Activated naive CD8-positive, alpha-beta T cell (primary cell): ENCODE results near the gene IGSF21.

Experiments
- H3K27ac Mint-ChIP-seq: one replicate; pipeline ENCODE4 v1.8.0; 2021; ENCODE audit warnings: mixed read lengths
- H3K27me3 Mint-ChIP-seq: one replicate; pipeline ENCODE4 v1.8.0; 2021; ENCODE audit warnings: mixed read lengths
- H3K36me3 Mint-ChIP-seq: one replicate; pipeline ENCODE4 v1.8.0; 2021; ENCODE audit warnings: mixed read lengths
- H3K4me1 Mint-ChIP-seq: one replicate; pipeline ENCODE4 v1.8.0; 2021; ENCODE audit warnings: low read depth, mixed read lengths
- H3K4me3 Mint-ChIP-seq: one replicate; pipeline ENCODE4 v1.8.0; 2021; ENCODE audit warnings: mild to moderate bottlenecking, mixed read lengths
- H3K9me3 Mint-ChIP-seq: one replicate; pipeline ENCODE4 v1.8.0; 2021; ENCODE audit warnings: low read depth, mixed read lengths

Gene IGSF21

GRCh38 chr1:18088077-18088594, 19.5 kb upstream of the IGSF21 start:
- Mint-ChIP-seq H3K27me3 (peaks cover 10% of the 10 kb centered on the region), H3K4me3 (no peak overlapping the region)

GRCh38 chr1:18089488-18089887, 18.1 kb upstream of the IGSF21 start:
- H3K4me3 Mint-ChIP-seq = no peak overlapping the region
- H3K27ac Mint-ChIP-seq = no peak overlapping the region
- H3K36me3 Mint-ChIP-seq = no peaks in the 10 kb centered on the region
- no peaks in the 10 kb centered on the region for H3K9me3 Mint-ChIP-seq
- peaks cover 14% of the 10 kb centered on the region for H3K27me3 Mint-ChIP-seq
- no peaks in the 10 kb centered on the region for H3K4me1 Mint-ChIP-seq

More at GRCh38 chr1:18088077-18088594, 19.5 kb upstream of the IGSF21 start:
- Mint-ChIP-seq H3K36me3 (no peaks in the 10 kb centered on the region), H3K4me1 (no peaks in the 10 kb centered on the region), H3K27ac (no peak overlapping the region), H3K9me3 (no peaks in the 10 kb centered on the region)

DNA sequence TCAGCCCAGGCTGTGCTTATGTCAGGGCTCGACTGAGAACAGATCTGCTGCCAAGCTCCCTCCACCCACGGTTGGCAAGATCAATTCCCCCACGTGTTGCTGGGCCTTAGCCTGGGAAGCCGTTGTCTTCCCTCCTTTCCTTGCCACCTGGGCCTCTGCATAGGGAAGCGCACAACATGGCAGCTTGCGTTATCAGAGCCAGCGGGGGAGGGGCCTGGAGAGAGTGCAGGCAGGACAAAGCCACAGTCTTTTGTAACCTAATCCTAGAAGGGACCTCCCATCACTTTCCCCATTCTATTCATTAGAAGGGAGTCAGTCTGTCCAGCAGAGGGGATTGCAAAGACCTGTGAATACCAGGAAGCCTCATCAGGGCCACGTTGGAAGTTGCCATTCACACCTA, 17.0 kb upstream of the IGSF21 start:
- Mint-ChIP-seq H3K4me3 (no peak overlapping the region), H3K27me3 (peaks cover 14% of the 10 kb centered on the region), H3K36me3 (no peaks in the 10 kb centered on the region), H3K27ac (no peak overlapping the region), H3K9me3 (no peaks in the 10 kb centered on the region), H3K4me1 (no peaks in the 10 kb centered on the region)

- Mint-ChIP-seq H3K9me3 (no peaks in the 10 kb centered on the region), H3K27ac (no peak overlapping the region), H3K4me3 (no peak overlapping the region), H3K36me3 (no peaks in the 10 kb centered on the region), H3K27me3 (peaks cover 13% of the 10 kb centered on the region), H3K4me1 (no peaks in the 10 kb centered on the region)
Observed at GRCh38 chr1:18091660-18092446, 15.7 kb upstream of the IGSF21 start.

DNA sequence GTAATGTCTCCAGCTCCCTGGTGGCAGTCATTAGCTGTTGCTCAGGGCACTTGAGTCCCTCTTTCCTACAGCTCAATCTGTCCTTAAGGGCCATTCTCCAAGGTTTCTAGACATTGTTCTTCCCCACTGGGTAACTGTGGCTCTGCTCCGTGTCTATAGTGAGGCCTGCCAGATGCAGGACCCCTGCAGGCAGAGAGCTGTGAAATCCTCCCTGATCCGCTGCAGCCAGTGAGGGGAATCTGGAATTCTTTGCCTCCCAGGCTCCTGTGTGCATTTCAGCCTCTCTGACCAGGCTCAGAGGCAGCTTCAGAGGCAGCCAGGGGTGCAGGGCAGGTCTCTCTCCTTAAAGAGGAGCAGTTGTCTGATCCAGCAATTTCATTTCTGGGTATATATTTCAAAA, 14.4 kb upstream of the IGSF21 start:
- H3K36me3 Mint-ChIP-seq = no peaks in the 10 kb centered on the region
- no peaks in the 10 kb centered on the region for H3K9me3 Mint-ChIP-seq
- no peaks in the 10 kb centered on the region for H3K4me1 Mint-ChIP-seq
- no peak overlapping the region for H3K4me3 Mint-ChIP-seq
- H3K27me3 Mint-ChIP-seq = peaks cover 13% of the 10 kb centered on the region
- H3K27ac Mint-ChIP-seq = no peak overlapping the region

GRCh38 chr1:18093646-18094045, 14.0 kb upstream of the IGSF21 start:
- H3K27me3 Mint-ChIP-seq = peaks cover 13% of the 10 kb centered on the region
- no peaks in the 10 kb centered on the region for H3K4me1 Mint-ChIP-seq
- no peak overlapping the region for H3K27ac Mint-ChIP-seq
- no peak overlapping the region for H3K4me3 Mint-ChIP-seq
- no peaks in the 10 kb centered on the region for H3K9me3 Mint-ChIP-seq
- no peaks in the 10 kb centered on the region for H3K36me3 Mint-ChIP-seq

DNA sequence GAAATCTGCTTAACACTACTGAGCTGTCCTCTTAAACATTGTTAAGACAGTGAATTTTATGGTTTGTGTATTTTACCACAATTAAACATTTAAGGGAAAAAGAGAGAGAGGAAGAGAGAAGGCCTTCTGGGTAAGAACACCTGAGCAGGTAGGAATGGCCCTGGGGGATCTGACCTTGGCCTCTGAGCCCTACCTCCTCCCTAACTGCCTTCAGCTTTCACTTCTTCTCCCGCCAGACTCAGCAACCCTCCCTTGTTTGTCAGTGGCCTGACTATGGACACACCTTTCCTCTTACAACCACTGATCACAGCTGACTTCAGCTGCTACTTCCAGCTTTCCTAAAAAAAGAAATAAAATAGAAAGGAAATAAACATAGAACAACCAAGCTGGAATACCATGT, 13.5 kb upstream of the IGSF21 start:
- H3K27me3 Mint-ChIP-seq = peaks cover 12% of the 10 kb centered on the region
- no peak overlapping the region for H3K4me3 Mint-ChIP-seq
- no peak overlapping the region for H3K27ac Mint-ChIP-seq
- H3K4me1 Mint-ChIP-seq = no peaks in the 10 kb centered on the region
- no peaks in the 10 kb centered on the region for H3K36me3 Mint-ChIP-seq
- no peaks in the 10 kb centered on the region for H3K9me3 Mint-ChIP-seq

DNA sequence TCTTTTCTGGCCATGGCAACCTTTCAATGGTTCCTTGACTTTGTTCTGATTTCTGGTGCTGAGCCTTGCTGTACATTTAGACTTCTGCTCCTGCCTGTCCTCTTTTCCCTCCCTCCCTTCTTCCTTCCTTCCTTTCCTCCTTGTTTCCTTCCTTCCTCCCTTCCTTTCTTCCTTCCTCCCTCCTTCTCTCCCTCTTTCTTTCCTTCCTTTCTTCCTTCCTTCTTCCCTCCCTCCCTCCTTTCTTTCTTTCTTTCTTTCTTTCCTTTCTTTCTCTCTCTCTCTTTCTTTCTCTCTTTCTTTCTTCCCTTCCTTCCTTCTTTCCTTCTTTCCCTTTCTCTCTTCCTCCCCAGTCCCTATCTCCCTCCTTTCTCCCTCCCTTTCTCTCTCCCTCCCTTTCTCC, 10.4 kb upstream of the IGSF21 start:
- Mint-ChIP-seq H3K4me1 (no peaks in the 10 kb centered on the region), H3K4me3 (no peak overlapping the region), H3K36me3 (no peaks in the 10 kb centered on the region), H3K27ac (no peak overlapping the region), H3K27me3 (peaks cover 20% of the 10 kb centered on the region), H3K9me3 (no peaks in the 10 kb centered on the region)

GRCh38 chr1:18099026-18099425, 8.6 kb upstream of the IGSF21 start:
- Mint-ChIP-seq H3K27ac (no peak overlapping the region), H3K4me3 (no peak overlapping the region), H3K36me3 (no peaks in the 10 kb centered on the region), H3K4me1 (no peaks in the 10 kb centered on the region), H3K27me3 (peaks cover 14% of the 10 kb centered on the region), H3K9me3 (no peaks in the 10 kb centered on the region)

DNA sequence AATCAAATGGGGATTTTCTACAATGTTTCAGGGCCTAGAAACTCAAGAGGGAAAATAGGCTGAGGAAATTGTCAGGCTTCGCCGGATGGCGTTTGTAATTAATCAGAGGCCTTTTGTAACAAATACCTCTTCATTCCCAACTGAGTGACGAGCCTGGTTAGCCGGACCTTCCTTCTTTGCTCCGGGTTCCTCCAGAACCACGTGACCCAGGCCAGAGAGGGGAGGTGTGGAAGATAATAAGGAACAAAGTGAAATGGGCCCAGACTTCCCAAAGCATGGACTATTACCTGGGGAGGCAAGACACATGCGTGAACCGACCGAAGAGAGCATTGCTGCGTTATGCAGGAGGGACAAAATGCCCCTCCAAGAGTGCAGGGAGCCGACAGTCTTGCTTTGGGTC, 7.5 kb upstream of the IGSF21 start:
- no peaks in the 10 kb centered on the region for H3K9me3 Mint-ChIP-seq
- H3K4me3 Mint-ChIP-seq = no peak overlapping the region
- H3K4me1 Mint-ChIP-seq = no peaks in the 10 kb centered on the region
- H3K27me3 Mint-ChIP-seq = peaks cover 14% of the 10 kb centered on the region
- no peak overlapping the region for H3K27ac Mint-ChIP-seq
- H3K36me3 Mint-ChIP-seq = no peaks in the 10 kb centered on the region

DNA sequence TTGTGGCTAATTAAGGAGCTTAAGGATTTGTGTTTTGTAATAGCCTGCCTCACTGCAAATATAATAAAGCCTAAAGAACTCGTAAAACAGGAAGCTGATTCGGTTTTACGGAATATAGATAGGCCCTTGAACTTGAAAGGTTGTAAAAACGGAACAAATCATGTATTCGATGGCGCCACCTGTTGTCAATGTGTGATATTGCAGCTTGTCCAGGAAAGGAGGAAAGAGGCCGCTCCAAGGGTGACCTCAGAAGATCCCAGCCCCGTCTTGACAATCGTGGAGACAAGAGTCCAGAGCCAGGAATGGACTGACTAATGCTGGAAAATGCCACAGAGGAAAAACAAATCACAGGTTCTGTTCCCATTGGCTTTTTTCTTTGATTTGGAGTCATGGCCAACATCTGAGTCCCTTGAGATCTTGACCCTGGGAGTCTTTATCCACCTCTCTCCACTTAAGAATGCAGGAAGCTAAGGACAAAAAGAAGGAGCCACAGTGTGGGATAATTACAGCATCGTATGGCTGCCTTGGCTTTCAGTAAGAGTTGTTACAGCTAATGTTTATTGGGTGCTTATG, 7.0 kb upstream of the IGSF21 start:
- Mint-ChIP-seq H3K36me3 (no peaks in the 10 kb centered on the region), H3K27me3 (peaks cover 14% of the 10 kb centered on the region), H3K4me3 (no peak overlapping the region), H3K4me1 (no peaks in the 10 kb centered on the region), H3K27ac (no peak overlapping the region), H3K9me3 (no peaks in the 10 kb centered on the region)

DNA sequence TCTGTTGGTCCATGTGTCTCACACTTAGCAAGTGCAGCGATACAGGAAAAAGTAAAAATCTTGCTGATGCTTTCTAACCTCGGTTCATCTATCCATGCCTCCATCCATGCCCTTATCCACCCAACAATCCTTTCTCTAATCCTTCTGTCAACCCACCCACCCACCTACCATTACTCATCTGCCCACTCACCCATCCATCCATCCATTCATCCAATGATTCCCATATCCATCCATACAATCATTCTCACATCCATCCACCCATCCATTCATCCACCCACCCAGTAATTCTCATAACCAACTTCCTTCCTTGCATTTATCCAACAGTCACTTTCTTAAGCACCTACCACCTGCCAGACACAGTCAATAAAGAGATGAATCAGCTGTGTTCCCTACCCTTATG, 6.1 kb upstream of the IGSF21 start:
- Mint-ChIP-seq H3K9me3 (no peaks in the 10 kb centered on the region), H3K4me1 (no peaks in the 10 kb centered on the region), H3K4me3 (no peak overlapping the region), H3K27me3 (peaks cover 15% of the 10 kb centered on the region), H3K27ac (no peak overlapping the region), H3K36me3 (no peaks in the 10 kb centered on the region)

DNA sequence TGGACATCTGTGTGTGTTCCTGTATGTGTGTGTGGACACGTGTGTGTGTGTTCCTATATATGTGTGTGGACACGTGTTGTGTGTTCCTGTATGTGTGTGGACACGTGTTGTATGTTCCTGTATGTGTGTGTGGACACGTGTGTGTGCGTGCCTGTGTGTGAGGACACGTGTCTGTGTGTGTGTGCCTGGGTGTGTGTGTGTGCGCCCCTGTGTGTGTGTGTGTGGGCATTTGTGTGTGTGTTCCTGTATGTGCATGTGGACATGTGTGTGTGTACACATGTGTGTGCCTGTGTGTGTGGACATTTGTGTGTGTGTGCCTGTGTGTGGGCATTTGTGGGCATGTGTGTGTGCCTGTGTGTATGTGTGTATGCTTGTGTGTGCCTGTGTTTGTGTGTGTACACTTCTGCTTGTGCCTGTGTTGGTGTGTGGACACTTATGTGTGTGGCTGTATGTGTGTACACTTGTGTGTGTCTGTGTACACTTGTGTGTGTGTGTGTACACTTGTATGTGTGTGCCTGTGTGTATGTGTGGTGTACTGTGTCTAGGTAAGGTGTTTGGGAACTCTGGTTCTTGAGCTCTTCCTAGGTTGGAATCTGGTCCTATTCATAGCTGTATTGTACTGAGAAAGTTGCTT, 3.7 kb upstream of the IGSF21 start:
- Mint-ChIP-seq H3K27ac (no peak overlapping the region), H3K36me3 (no peaks in the 10 kb centered on the region), H3K27me3 (peaks cover 28% of the 10 kb centered on the region), H3K4me1 (peaks cover 6% of the 10 kb centered on the region), H3K4me3 (no peak overlapping the region), H3K9me3 (no peaks in the 10 kb centered on the region)

GRCh38 chr1:18104546-18105100, 3.0 kb upstream of the IGSF21 start:
- H3K27me3 Mint-ChIP-seq = peaks cover 25% of the 10 kb centered on the region
- H3K4me3 Mint-ChIP-seq = no peak overlapping the region
- no peaks in the 10 kb centered on the region for H3K9me3 Mint-ChIP-seq
- peaks cover 6% of the 10 kb centered on the region for H3K4me1 Mint-ChIP-seq
- H3K36me3 Mint-ChIP-seq = no peaks in the 10 kb centered on the region
- H3K27ac Mint-ChIP-seq = no peak overlapping the region

DNA sequence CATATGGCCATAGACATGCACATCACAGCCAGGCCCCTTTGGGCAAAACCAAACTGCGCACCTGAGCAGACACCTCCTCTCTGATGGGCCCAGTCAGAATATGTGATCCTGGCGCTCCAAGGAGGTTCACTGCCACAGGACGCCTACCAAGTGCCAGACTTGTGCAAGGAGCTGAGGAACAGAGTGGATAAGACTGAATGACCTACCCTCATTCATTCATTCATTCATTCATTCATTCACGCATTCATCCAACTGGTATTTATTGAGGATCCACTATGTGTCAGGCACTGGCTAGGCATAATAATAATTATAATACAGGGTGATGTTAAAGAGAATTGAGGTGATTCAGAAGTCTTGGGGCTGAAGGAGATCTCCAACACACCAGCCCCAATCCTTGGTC, 2.4 kb upstream of the IGSF21 start:
- Mint-ChIP-seq H3K27me3 (peaks cover 25% of the 10 kb centered on the region), H3K9me3 (no peaks in the 10 kb centered on the region), H3K27ac (no peak overlapping the region), H3K4me1 (peaks cover 9% of the 10 kb centered on the region), H3K36me3 (no peaks in the 10 kb centered on the region), H3K4me3 (no peak overlapping the region)
